Type B pancreatic cell (in vitro differentiated cells): Measurements from ENCODE around the gene ATP23. TPM values are rescaled to one million over a fixed set of nuclear protein-coding genes. Genes with fewer than 3 reads are reported as not detected.

Experiments
- DNase-seq: peaks from one replicate; pipeline ENCODE4 v3.0.0; 2021; ENCODE audit warnings: mixed read lengths; ENCODE audit not compliant: unreplicated experiment; ENCODE audit errors: extremely low spot score
- H3K27ac Mint-ChIP-seq: 2 replicates; pipeline ENCODE4 v1.8.0; 2021; ENCODE audit warnings: mild to moderate bottlenecking, mixed read lengths
- H3K27me3 Mint-ChIP-seq: 2 replicates; pipeline ENCODE4 v1.8.0; 2021; ENCODE audit warnings: mixed read lengths
- H3K36me3 Mint-ChIP-seq: 2 replicates; pipeline ENCODE4 v1.8.0; 2021; ENCODE audit warnings: mixed read lengths
- H3K4me1 Mint-ChIP-seq: one replicate; pipeline ENCODE4 v1.8.0; 2021; ENCODE audit warnings: mixed read lengths; ENCODE audit not compliant: unreplicated experiment
- H3K4me3 Mint-ChIP-seq: 2 replicates; pipeline ENCODE4 v1.8.0; 2021; ENCODE audit warnings: mild to moderate bottlenecking, mixed read lengths
- H3K9me3 Mint-ChIP-seq: 2 replicates; pipeline ENCODE4 v1.8.0; 2021; ENCODE audit warnings: mixed read lengths
- CTCF ChIP-seq: fragments of 200-600 bp; sonication (generic); conservative IDR thresholded peaks from 2 replicates; pipeline ENCODE4 v1.5.0; 2021; ENCODE audit warnings: antibody characterized with exemption, mild to moderate bottlenecking
- total RNA-seq: library from RNA; stranded (reverse); gene quantifications from 2 replicates; pipeline ENCODE4 v1.2.1, GENCODE V29; 2021; ENCODE audit warnings: low replicate concordance

Gene ATP23
- total RNA-seq, 1 donor from 2014 or later = 9.7 TPM

- H3K36me3 Mint-ChIP-seq = no peaks in the 10 kb centered on the region
- no peak for DNase-seq
- H3K9me3 Mint-ChIP-seq = no peaks in the 10 kb centered on the region
- no peak for TF ChIP-seq CTCF
- H3K4me3 Mint-ChIP-seq = no peak overlapping the region
- no peaks in the 10 kb centered on the region for H3K4me1 Mint-ChIP-seq
- H3K27me3 Mint-ChIP-seq = no peaks in the 10 kb centered on the region
- no peak overlapping the region for H3K27ac Mint-ChIP-seq
Measured at GRCh38 chr12:57927086-57927485, 14.3 kb upstream of the ATP23 start.

- Mint-ChIP-seq H3K4me3 (no peak overlapping the region), H3K4me1 (no peaks in the 10 kb centered on the region), H3K36me3 (no peaks in the 10 kb centered on the region), H3K27ac (no peak overlapping the region), H3K27me3 (no peaks in the 10 kb centered on the region), H3K9me3 (no peaks in the 10 kb centered on the region)
- DNase-seq = no peak
- no peak for TF ChIP-seq CTCF
Measured at GRCh38 chr12:57929092-57929830, 12.1 kb upstream of the ATP23 start.

GRCh38 chr12:57934819-57935218 lies 6.5 kb upstream of the ATP23 start:
- Mint-ChIP-seq H3K36me3 (no peaks in the 10 kb centered on the region), H3K4me1 (peaks cover 7% of the 10 kb centered on the region), H3K4me3 (peak overlapping the region; percentile 43), H3K27ac (no peak overlapping the region), H3K27me3 (peaks cover 15% of the 10 kb centered on the region), H3K9me3 (no peaks in the 10 kb centered on the region)
- TF ChIP-seq CTCF = no peak
- DNase-seq = no peak

GRCh38 chr12:57935331-57935730 lies 6.0 kb upstream of the ATP23 start:
- no peak for DNase-seq
- no peaks in the 10 kb centered on the region for H3K9me3 Mint-ChIP-seq
- peak overlapping the region; percentile 97 for H3K4me3 Mint-ChIP-seq
- no peaks in the 10 kb centered on the region for H3K36me3 Mint-ChIP-seq
- peaks cover 15% of the 10 kb centered on the region for H3K27me3 Mint-ChIP-seq
- H3K4me1 Mint-ChIP-seq = peaks cover 8% of the 10 kb centered on the region
- no peak for TF ChIP-seq CTCF
- H3K27ac Mint-ChIP-seq = peak overlapping the region; percentile 89

GRCh38 chr12:57935839-57936512 lies 5.4 kb upstream of the ATP23 start:
- Mint-ChIP-seq H3K27ac (peak overlapping the region; percentile 89), H3K9me3 (no peaks in the 10 kb centered on the region), H3K27me3 (peaks cover 15% of the 10 kb centered on the region), H3K36me3 (no peaks in the 10 kb centered on the region), H3K4me3 (peak overlapping the region; percentile 97), H3K4me1 (peaks cover 14% of the 10 kb centered on the region)
- no peak for TF ChIP-seq CTCF
- peak; percentile 84 for DNase-seq
